ENCODE measurements around the gene DENND6A. TPM values are rescaled to one million over a fixed set of nuclear protein-coding genes. Genes with fewer than 3 reads are reported as not detected.
"Not testable (repeated sequence)": the region's sequence is repeated elsewhere in the genome, so short reads cannot be mapped to it uniquely, and the experiment has no call there.

DENND6A gene
- total and polyA plus RNA-seq, 4 experiments from 2014 or later = 10.0 to 43.7 (median 40.3) TPM

- H3K4me3 ChIP-seq (ENCODE audit: low read length in 2 of 2) = no peak overlapping the region
- Mint-ChIP-seq H3K27ac (peak overlapping the region in 2 of 7 donors; percentile 36 to 65), H3K4me3 (no peak overlapping the region), H3K36me3 (no peaks in the 10 kb centered on the region), H3K27me3 (no peaks in the 10 kb centered on the region), H3K4me1 (peaks cover 0 to 4% (median 2%) of the 10 kb centered on the region in 4 donors), H3K9me3 (no peaks in the 10 kb centered on the region)
- intact Hi-C loops (cut with micrococcal nuclease) = loop anchor here (10.0 kb wide), 2 partner anchors 62 to 892 kb away; partner anchors contain the start of gene ARHGEF3
- DNase-seq = no peak
- no peak overlapping the region for H3K27ac ChIP-seq (ENCODE audit: low read depth, low read length)
- H3K9me3 ChIP-seq (ENCODE audit: control insufficient read depth in 1 of 2, low read length in 2 of 2) = no peaks in the 10 kb centered on the region
- H3K4me1 ChIP-seq (ENCODE audit: insufficient read depth, low read length) = peaks cover 6% of the 10 kb centered on the region
- no peaks in the 10 kb centered on the region for H3K36me3 ChIP-seq (ENCODE audit: insufficient read depth, low read length)
- ChIA-PET POLR2A (ENCODE audit: partially characterized antibody) (interaction anchor here (2.1 kb wide), 1 partner anchor 59 kb away, joined by 5 read pairs; the partner anchor contains the start of gene SLMAP), CTCF (ENCODE audit: partially characterized antibody) (no interaction called here)
- H3K27me3 ChIP-seq (ENCODE audit: insufficient read depth, low read length) = no peaks in the 10 kb centered on the region
Observed at GRCh38 chr3:57696801-57697321, 4.0 kb upstream of the DENND6A start.

DNA sequence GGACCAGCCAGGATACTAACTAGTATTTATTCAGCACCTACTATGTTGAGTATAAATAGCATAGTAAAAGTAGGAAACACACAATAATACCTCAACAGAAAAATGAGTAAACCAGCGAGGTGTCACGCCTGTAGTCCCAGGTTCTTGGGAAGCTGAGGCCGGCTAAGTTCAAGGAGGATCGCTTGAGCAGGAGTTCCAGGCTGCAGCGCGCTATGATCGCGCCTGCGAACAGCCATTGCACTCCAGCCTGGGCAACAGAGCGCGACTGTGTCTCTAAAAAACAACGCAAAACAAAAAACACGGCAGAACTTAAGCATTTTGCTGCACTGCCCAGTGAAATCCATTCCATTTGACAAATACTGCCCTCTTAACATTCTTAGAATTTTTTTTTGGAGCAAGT lies 1.3 kb upstream of the DENND6A start:
- no peaks in the 10 kb centered on the region for H3K27me3 ChIP-seq (ENCODE audit: insufficient read depth, low read length)
- CTCF ChIA-PET (ENCODE audit: partially characterized antibody) = no interaction called here
- intact Hi-C loops (cut with micrococcal nuclease) = loop anchor here (5.0 to 10.0 kb wide), 3 partner anchors 59 to 889 kb away; partner anchors contain the start of genes APPL1 and ARHGEF3
- peak overlapping the region in 6 of 7 donors; percentile 47 to 91 (median 84) for H3K27ac Mint-ChIP-seq
- no peak overlapping the region for H3K4me3 ChIP-seq (ENCODE audit: low read length in 2 of 2)
- H3K27me3 Mint-ChIP-seq = no peaks in the 10 kb centered on the region
- DNase-seq = no peak
- H3K36me3 ChIP-seq (ENCODE audit: insufficient read depth, low read length) = no peaks in the 10 kb centered on the region
- peaks cover 12 to 31% (median 22%) of the 10 kb centered on the region in 4 donors for H3K4me1 Mint-ChIP-seq
- H3K4me1 ChIP-seq (ENCODE audit: insufficient read depth, low read length) = peaks cover 32% of the 10 kb centered on the region
- no peaks in the 10 kb centered on the region for H3K9me3 ChIP-seq (ENCODE audit: control insufficient read depth in 1 of 2, low read length in 2 of 2)
- peak overlapping the region; percentile 24 to 82 (median 56) for H3K4me3 Mint-ChIP-seq
- no peak overlapping the region for H3K27ac ChIP-seq (ENCODE audit: low read depth, low read length)
- H3K36me3 Mint-ChIP-seq = no peaks in the 10 kb centered on the region
- H3K9me3 Mint-ChIP-seq = no peaks in the 10 kb centered on the region
- POLR2A ChIA-PET (ENCODE audit: partially characterized antibody) = interaction anchor here (2.1 kb wide), 1 partner anchor 138 kb away, joined by 27 read pairs; the partner anchor contains the start of gene PDE12

DNA sequence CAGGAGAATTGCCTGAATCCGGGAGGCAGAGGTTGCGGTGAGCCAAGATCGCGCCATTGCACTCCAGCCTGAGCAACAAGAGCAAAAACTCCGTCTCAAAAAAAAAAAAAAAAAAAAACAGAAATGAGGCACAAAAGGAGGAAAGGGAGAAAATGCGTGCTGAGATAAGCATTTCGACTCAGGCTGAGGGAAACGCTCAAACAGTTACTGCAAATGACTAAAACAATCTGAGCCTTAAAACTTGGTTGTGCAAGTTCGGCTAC lies 813 bp downstream of the DENND6A start:
- H3K36me3 Mint-ChIP-seq; H3K36me3 ChIP-seq (ENCODE audit: insufficient read depth, low read length); CTCF ChIA-PET (ENCODE audit: partially characterized antibody); DNase-seq; H3K27me3 ChIP-seq (ENCODE audit: insufficient read depth, low read length); H3K9me3 ChIP-seq (ENCODE audit: control insufficient read depth in 1 of 2, low read length in 2 of 2); H3K27me3 Mint-ChIP-seq; H3K9me3 Mint-ChIP-seq: not testable (repeated sequence)
- Histone ChIP-seq H3K27ac (ENCODE audit: low read depth, low read length) (peak overlapping the region; percentile 84), H3K4me3 (ENCODE audit: low read length in 2 of 2) (peak overlapping the region; percentile 15 to 95), H3K4me1 (ENCODE audit: insufficient read depth, low read length) (peaks cover 53% of the 10 kb centered on the region)
- intact Hi-C loops (cut with micrococcal nuclease) = loop anchor here (1.0 to 10.0 kb wide), 6 partner anchors 13 to 887 kb away; partner anchors contain the start of genes APPL1, ARF4, ARHGEF3 and PDE12
- peak overlapping the region; percentile 79 to 97 (median 94) for H3K27ac Mint-ChIP-seq
- peaks cover 21 to 49% (median 36%) of the 10 kb centered on the region in 4 donors for H3K4me1 Mint-ChIP-seq
- H3K4me3 Mint-ChIP-seq = peak overlapping the region; percentile 82 to 97 (median 92)
- POLR2A ChIA-PET (ENCODE audit: partially characterized antibody) = interaction anchor here (0.7 to 3.4 kb wide), 10 partner anchors 10 to 1010 kb away, joined by 3 to 40 read pairs (median 8); partner anchors contain the start of genes ARF4, PDE12, SLMAP and TASOR

DNA sequence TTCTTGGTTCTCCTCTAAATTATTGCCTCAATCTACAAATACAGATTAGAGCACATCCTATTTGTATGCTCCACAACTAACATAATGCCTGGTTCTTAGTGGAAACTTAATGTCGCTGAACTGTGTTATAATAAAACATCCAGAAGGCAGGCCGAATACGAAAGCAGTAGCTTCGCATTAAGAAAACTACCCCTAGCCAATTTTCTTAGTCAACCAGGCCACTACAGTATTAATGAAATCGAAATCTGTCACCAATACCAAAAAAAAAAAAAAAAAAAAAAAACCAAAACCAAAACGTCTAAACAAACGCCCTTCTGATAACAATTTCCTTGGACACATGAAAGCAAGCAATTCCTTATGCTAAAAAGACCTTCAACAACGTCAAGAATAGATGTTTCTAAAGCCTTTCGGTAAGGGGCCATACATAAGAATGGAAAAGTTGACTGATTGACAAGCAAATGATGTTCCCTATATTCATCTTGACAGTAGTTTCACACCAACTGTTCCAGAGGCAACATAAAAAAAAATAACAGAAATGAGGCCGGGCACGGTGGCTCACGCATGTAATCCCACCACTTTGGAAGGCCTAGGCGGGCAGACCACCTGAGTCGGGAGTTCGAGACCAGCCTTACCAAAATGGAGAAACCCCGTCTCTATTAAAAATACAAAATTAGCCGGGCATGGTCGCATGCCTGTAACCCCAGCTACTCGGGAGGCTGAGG lies 1.3 kb downstream of the DENND6A start:
- no peaks in the 10 kb centered on the region for H3K9me3 ChIP-seq (ENCODE audit: control insufficient read depth in 1 of 2, low read length in 2 of 2)
- peaks cover 24 to 54% (median 41%) of the 10 kb centered on the region in 4 donors for H3K4me1 Mint-ChIP-seq
- peak overlapping the region; percentile 82 to 97 (median 92) for H3K4me3 Mint-ChIP-seq
- ChIA-PET POLR2A (ENCODE audit: partially characterized antibody) (interaction anchor here (0.7 to 3.4 kb wide), 8 partner anchors 21 to 1084 kb away, joined by 3 to 40 read pairs (median 5); partner anchors contain the start of genes ARF4, PDE12 and SLMAP), CTCF (ENCODE audit: partially characterized antibody) (interaction anchor here (0.7 to 0.9 kb wide), 3 partner anchors 20 to 134 kb away, joined by 3 read pairs; no protein-coding TSS in a partner anchor)
- peaks cover 7 to 9% of the 10 kb centered on the region in 2 donors for H3K36me3 Mint-ChIP-seq
- H3K4me1 ChIP-seq (ENCODE audit: insufficient read depth, low read length) = peaks cover 58% of the 10 kb centered on the region
- no peaks in the 10 kb centered on the region for H3K27me3 Mint-ChIP-seq
- intact Hi-C loops (cut with micrococcal nuclease) = loop anchor here (1.0 to 10.0 kb wide), 6 partner anchors 13 to 887 kb away; partner anchors contain the start of genes APPL1, ARF4, ARHGEF3 and PDE12
- H3K27me3 ChIP-seq (ENCODE audit: insufficient read depth, low read length) = no peaks in the 10 kb centered on the region
- peak overlapping the region; percentile 15 to 95 for H3K4me3 ChIP-seq (ENCODE audit: low read length in 2 of 2)
- H3K36me3 ChIP-seq (ENCODE audit: insufficient read depth, low read length) = no peaks in the 10 kb centered on the region
- peak overlapping the region; percentile 84 for H3K27ac ChIP-seq (ENCODE audit: low read depth, low read length)
- DNase-seq = no peak
- H3K9me3 Mint-ChIP-seq = no peaks in the 10 kb centered on the region
- peak overlapping the region; percentile 79 to 97 (median 94) for H3K27ac Mint-ChIP-seq

DNA sequence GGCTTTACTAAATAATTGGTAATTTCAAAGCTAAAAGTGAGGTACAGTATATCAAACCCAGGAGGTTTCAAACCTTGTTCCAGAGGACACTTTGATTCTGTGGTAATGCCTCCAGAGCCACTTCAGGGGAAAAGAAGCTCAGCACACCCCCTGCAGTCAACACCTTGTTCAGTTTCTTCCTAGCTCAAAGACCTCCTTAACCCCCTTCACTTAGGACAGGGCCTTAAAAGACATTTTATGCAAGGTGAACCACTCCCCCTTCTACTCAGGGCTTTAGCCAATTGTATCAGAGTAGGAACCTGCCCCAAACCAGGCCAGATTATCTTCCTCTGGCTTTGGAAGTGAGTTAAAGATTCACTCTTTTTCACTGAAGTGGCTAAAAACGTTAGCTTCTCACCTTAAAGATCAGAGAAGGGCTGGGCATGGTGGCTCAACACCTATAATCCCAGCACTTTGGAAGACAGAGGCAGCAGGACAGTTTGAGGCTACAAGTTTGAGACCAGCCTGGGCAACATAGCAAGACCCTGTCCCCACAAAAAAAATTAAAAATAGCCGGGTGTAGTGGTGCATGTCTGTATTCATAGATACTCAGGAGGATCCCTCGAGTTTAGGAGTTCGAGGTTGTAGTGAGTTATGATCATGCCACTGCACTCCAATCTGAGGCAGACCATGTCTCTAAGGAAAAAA lies 3.4 kb downstream of the DENND6A start:
- DNase-seq = no peak
- Histone ChIP-seq H3K9me3 (ENCODE audit: control insufficient read depth in 1 of 2, low read length in 2 of 2) (no peaks in the 10 kb centered on the region), H3K27me3 (ENCODE audit: insufficient read depth, low read length) (no peaks in the 10 kb centered on the region), H3K4me1 (ENCODE audit: insufficient read depth, low read length) (peaks cover 71% of the 10 kb centered on the region), H3K36me3 (ENCODE audit: insufficient read depth, low read length) (no peaks in the 10 kb centered on the region), H3K27ac (ENCODE audit: low read depth, low read length) (no peak overlapping the region), H3K4me3 (ENCODE audit: low read length in 2 of 2) (no peak overlapping the region)
- no peaks in the 10 kb centered on the region for H3K9me3 Mint-ChIP-seq
- peak overlapping the region in 7 of 8 donors; percentile 39 to 90 (median 52) for H3K4me3 Mint-ChIP-seq
- ChIA-PET POLR2A (ENCODE audit: partially characterized antibody) (interaction anchor here (1.5 to 2.4 kb wide), 3 partner anchors 9 to 133 kb away, joined by 7 to 12 read pairs (median 9); partner anchors contain the start of genes ARF4 and PDE12), CTCF (ENCODE audit: partially characterized antibody) (interaction anchor here (0.7 to 1.1 kb wide), 2 partner anchors 137 to 292 kb away, joined by 3 to 4 read pairs; no protein-coding TSS in a partner anchor)
- peaks cover 33 to 64% (median 51%) of the 10 kb centered on the region in 4 donors for H3K4me1 Mint-ChIP-seq
- intact Hi-C loops (cut with micrococcal nuclease) = loop anchor here (5.0 to 10.0 kb wide), 3 partner anchors 55 to 885 kb away; partner anchors contain the start of genes APPL1 and ARHGEF3
- H3K27me3 Mint-ChIP-seq = no peaks in the 10 kb centered on the region
- H3K27ac Mint-ChIP-seq = peak overlapping the region in 3 of 7 donors; percentile 15 to 63 (median 59)
- peaks cover 10 to 13% of the 10 kb centered on the region in 2 donors for H3K36me3 Mint-ChIP-seq

DNA sequence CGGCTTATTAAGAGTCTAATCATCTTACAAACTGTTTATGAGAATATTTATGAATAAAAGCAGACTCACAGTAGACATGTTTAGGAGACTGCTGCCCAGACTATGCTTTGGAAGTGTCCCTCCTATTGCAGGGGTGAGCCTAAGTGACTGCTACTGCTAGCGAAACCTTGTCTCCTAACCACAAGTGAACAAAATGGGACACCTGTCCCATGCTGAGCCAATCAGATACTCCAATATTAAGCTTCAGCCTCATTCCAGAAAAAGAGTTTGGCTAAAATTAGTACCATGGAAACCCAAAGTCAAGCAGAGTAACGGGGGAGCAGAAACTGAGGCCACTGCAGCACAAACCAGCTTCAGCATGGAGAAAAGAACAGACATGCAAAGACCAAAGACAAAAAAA lies 4.6 kb downstream of the DENND6A start:
- Mint-ChIP-seq H3K4me3 (peak overlapping the region in 6 of 8 donors; percentile 0 to 78 (median 58)), H3K27me3 (no peaks in the 10 kb centered on the region), H3K9me3 (no peaks in the 10 kb centered on the region), H3K36me3 (peaks cover 13 to 14% of the 10 kb centered on the region in 2 donors), H3K27ac (peak overlapping the region in 1 of 7 donors; percentile 29), H3K4me1 (peaks cover 33 to 65% (median 54%) of the 10 kb centered on the region in 4 donors)
- no peak overlapping the region for H3K4me3 ChIP-seq (ENCODE audit: low read length in 2 of 2)
- ChIA-PET POLR2A (ENCODE audit: partially characterized antibody) (interaction anchor here (1.1 to 1.8 kb wide), 3 partner anchors 67 to 91 kb away, joined by 3 to 9 read pairs (median 3); partner anchors contain the start of genes ARF4 and SLMAP), CTCF (ENCODE audit: partially characterized antibody) (no interaction called here)
- H3K4me1 ChIP-seq (ENCODE audit: insufficient read depth, low read length) = peaks cover 73% of the 10 kb centered on the region
- no peaks in the 10 kb centered on the region for H3K36me3 ChIP-seq (ENCODE audit: insufficient read depth, low read length)
- no peaks in the 10 kb centered on the region for H3K9me3 ChIP-seq (ENCODE audit: control insufficient read depth in 1 of 2, low read length in 2 of 2)
- H3K27ac ChIP-seq (ENCODE audit: low read depth, low read length) = no peak overlapping the region
- no peaks in the 10 kb centered on the region for H3K27me3 ChIP-seq (ENCODE audit: insufficient read depth, low read length)
- DNase-seq = no peak
- intact Hi-C loops (cut with micrococcal nuclease) = no loop called here
